GM12864 (cell line): ENCODE results near the gene HMOX2.
A peak's percentile ranks its signal among the peaks of the same experiment; 100 is the strongest.

Experiments
- DNase-seq: peaks from one replicate; pipeline ENCODE4 v3.0.0-alpha.2; 2011; ENCODE audit warnings: low read depth
- H3K4me3 ChIP-seq: 2 replicates; pipeline ENCODE4 v1.5.1; 2011; ENCODE audit warnings: mild to moderate bottlenecking, low read depth, low read length, control low read depth
- CTCF ChIP-seq: IDR thresholded peaks from 2 replicates; pipeline ENCODE4 v1.5.1; 2011; ENCODE audit warnings: low read depth, mild to moderate bottlenecking, moderate library complexity, low read length, control low read depth, inconsistent platforms; ENCODE audit errors: missing control alignments

Gene HMOX2

DNA sequence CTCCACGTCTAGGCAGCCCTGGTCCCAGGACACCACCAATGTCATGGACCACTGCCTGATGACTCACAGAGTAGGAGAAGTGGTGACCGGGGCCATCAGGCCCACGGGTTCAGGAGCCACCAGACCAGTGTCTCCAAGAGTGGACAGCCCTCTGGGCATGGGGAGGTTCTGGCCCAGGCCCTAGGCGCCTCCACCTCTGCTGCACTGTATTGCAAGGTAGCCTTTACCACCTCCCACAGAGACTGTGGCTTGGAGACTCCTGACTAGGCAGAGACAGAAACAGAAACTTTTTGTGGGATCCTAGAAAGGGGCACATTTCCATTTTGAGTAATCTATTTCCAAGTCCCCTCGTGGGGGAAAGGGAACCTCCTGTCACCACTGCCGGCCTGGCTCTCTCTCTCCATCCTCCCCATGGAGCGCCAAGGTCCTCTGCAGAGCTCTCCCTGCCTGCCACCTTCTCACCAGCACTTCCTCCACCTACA is 59.5 kb downstream of the HMOX2 start:
- no peak overlapping the region for H3K4me3 ChIP-seq
- no peak for DNase-seq
- no peak for TF ChIP-seq CTCF

- no peak for TF ChIP-seq CTCF
- no peak for DNase-seq
- H3K4me3 ChIP-seq: no peak overlapping the region
These were observed 60.4 kb downstream of the HMOX2 start for GRCh38 chr16:4536391-4537106.

DNA sequence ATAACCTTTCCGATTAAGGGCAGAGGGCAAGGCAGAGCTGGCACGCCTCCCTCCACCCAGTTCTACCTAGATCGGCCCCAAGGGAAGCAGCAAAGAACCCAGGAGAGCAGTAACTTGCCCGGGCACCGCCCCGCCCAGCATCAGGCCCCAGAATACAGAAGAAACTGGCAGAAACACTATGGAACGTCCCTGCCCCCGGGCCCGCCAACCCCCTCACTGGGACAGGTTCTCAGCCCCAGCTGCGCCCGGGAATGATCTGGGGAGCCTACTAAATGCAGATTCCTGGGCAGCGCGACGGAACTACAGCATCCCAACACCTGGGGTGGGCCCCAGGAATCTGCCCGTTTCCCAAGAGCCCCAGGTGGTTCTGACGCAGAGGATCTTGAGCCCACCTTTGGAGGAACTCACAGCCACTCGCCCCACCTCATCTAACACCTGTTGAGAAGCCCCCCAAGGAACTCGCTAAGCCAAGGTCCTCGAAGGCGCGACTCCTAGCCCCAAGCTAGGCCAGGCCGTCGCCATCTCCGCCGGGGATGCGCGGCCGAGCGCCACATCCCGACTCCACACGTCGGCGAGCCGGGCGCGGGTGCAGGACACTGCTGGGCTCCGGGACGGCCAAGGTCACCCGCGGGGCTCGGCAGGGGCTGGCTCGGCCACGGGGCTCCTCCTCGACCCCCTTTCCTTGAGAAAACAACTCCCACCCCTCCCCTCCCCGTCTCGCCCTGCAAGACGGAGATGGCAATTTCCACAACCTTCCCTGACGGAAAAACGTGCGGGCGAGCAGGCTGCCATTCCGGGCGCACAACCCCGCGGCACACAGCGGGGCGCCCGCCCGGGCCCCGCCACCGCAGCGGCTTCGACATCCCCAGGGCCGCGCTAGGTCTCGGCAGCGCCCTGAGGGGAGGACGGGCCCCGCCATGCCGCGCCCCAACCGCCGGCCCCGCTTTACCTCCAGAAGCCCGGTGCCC is 61.5 kb downstream of the HMOX2 start:
- no peak for DNase-seq
- H3K4me3 ChIP-seq: no peak overlapping the region
- TF ChIP-seq CTCF: no peak

DNA sequence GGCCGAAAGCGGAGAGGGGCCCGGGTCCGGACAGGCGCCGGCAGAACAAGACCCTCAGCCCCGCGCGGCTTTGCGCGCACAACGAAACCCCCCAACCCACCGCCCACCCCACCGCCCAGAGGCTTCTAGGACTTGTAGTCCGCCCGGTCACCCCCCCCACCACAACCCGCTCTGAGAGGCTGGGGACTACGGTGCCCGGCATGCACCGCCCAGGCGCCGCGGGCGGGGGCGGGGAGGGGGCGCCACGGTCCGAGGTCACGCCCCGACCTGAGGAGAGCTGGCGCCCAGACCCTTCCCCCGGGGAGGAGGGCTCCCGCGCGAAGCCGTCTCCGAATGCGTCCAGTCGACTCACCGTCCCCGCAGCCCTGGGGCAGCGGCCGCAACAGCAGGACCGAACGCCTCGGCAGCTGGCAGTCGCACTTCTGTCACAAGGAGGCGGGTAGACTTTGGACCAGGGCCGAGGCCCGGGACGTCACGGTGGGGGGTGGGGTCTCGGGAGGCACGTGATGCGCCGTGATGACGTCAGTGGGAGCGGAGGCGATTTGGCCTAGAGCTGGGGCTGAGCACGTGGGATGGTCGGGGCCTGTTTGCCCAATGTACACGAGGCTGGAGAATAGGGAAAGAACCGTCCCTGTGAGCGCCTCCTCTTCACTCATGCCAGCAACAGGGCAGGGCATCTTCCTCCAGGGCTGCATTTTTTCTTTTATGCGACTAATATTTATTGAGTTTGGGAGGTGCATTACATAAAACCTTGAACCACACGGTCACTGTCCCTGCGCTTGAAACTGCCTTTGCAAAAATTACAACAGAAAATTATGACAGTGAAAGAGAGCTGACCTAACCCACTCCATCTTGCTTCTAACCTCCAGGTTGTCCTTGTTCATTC is 62.4 kb downstream of the HMOX2 start, which contains the start of gene CDIP1:
CDIP1 (minus strand) TSS at position 424 of the 886 bp plus-strand sequence. CDS start 24,643 bp downstream, outside the sequence.
- H3K4me3 ChIP-seq: peak within 1 kb of the TSS; percentile 48
- DNase-seq: peak; percentile 51
- no peak for TF ChIP-seq CTCF

- TF ChIP-seq CTCF: no peak
- no peak overlapping the region for H3K4me3 ChIP-seq
- DNase-seq: no peak
These were observed 63.6 kb downstream of the HMOX2 start for GRCh38 chr16:4539716-4540284.

- no peak for DNase-seq
- H3K4me3 ChIP-seq: no peak overlapping the region
- no peak for TF ChIP-seq CTCF
These were observed 68.3 kb downstream of the HMOX2 start for GRCh38 chr16:4544473-4544872.
